BJ (cell line): ENCODE measurements around the gene TUSC7. TPM values are rescaled to one million over a fixed set of nuclear protein-coding genes. Genes with fewer than 3 reads are reported as not detected.

Experiments
- CTCF ChIA-PET: fragments of 350-600 bp; formaldehyde crosslinking; extraction: SDS; loops from one replicate; lab custom pipeline; 2021; ENCODE audit warnings: antibody characterized with exemption, inconsistent platforms; lab: Yijun Ruan, JAX
- POLR2A ChIA-PET: fragments of 300-600 bp; sonication (Branson Sonifier 250); formaldehyde crosslinking; extraction: SDS; loops from one replicate; lab custom pipeline; 2021; ENCODE audit warnings: antibody characterized with exemption; lab: Charles Lee
- DNase-seq: peaks from one replicate; pipeline ENCODE4 v3.0.0-alpha.2; 2011; ENCODE audit warnings: low read depth
- H3K27me3 ChIP-seq: 2 replicates; pipeline ENCODE4 v1.6.0; 2011; ENCODE audit warnings: low read length; ENCODE audit not compliant: control insufficient read depth, insufficient read depth
- H3K36me3 ChIP-seq: 2 replicates; pipeline ENCODE4 v1.5.1; 2011; ENCODE audit warnings: low read length; ENCODE audit not compliant: control insufficient read depth, insufficient read depth
- H3K4me3 ChIP-seq: 2 replicates; pipeline ENCODE4 v1.5.1; 2011; ENCODE audit warnings: low read depth, mild to moderate bottlenecking, control low read depth, low read length
- CTCF ChIP-seq: IDR thresholded peaks from 2 replicates; pipeline ENCODE4 v1.5.1; 2011; ENCODE audit warnings: low read depth, mild to moderate bottlenecking, control low read depth, inconsistent platforms, low read length, moderate library complexity; ENCODE audit not compliant: insufficient read depth
- polyA plus RNA-seq: library from polyadenylated mRNA; depleted of rRNA; stranded (reverse); fragments of >200 nt; gene quantifications from 2 replicates; pipeline ENCODE4 v1.2.3, GENCODE V29; 2011

TUSC7 gene
- polyA plus RNA-seq, 1 experiment: not detected

- ChIA-PET CTCF (no interaction called here), POLR2A (no interaction called here)
- no peaks in the 10 kb centered on the region for H3K27me3 ChIP-seq
- H3K36me3 ChIP-seq: no peaks in the 10 kb centered on the region
- H3K4me3 ChIP-seq: no peak overlapping the region
- TF ChIP-seq CTCF: no peak
- no peak for DNase-seq
Measured at GRCh38 chr3:116734243-116734642, 24.7 kb downstream of the TUSC7 start.

DNA sequence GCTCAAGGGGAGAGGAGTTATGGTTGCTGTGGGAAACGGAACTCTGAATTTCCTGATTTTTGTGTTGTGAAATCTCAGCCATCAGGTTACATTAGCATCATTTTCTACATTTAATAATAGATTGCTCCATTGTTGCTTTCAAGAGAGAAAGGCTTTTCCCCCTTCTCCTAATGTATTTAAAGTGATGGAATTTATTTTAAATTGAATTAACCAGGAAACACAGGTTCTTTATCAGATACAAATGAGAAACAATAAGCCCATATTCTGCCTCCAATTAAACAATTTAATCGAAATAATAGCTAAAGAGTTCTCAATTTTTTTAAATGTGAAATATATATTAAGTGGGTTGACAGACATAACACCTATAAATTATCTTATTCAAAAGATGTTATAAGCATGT, 30.1 kb downstream of the TUSC7 start:
- H3K36me3 ChIP-seq: no peaks in the 10 kb centered on the region
- no peaks in the 10 kb centered on the region for H3K27me3 ChIP-seq
- ChIA-PET POLR2A (no interaction called here), CTCF (no interaction called here)
- H3K4me3 ChIP-seq: no peak overlapping the region
- DNase-seq: no peak
- no peak for TF ChIP-seq CTCF

GRCh38 chr3:116740293-116740692, 30.7 kb downstream of the TUSC7 start:
- ChIA-PET CTCF (no interaction called here), POLR2A (no interaction called here)
- H3K36me3 ChIP-seq: no peaks in the 10 kb centered on the region
- no peak overlapping the region for H3K4me3 ChIP-seq
- DNase-seq: no peak
- no peak for TF ChIP-seq CTCF
- no peaks in the 10 kb centered on the region for H3K27me3 ChIP-seq

- H3K4me3 ChIP-seq: no peak overlapping the region
- no peaks in the 10 kb centered on the region for H3K27me3 ChIP-seq
- CTCF ChIA-PET: no interaction called here
- no peak for DNase-seq
- POLR2A ChIA-PET: no interaction called here
- no peaks in the 10 kb centered on the region for H3K36me3 ChIP-seq
- TF ChIP-seq CTCF: no peak
Measured at GRCh38 chr3:116741467-116741866, 31.9 kb downstream of the TUSC7 start.

GRCh38 chr3:116743062-116743461, 33.5 kb downstream of the TUSC7 start:
- Histone ChIP-seq H3K27me3 (no peaks in the 10 kb centered on the region), H3K4me3 (no peak overlapping the region), H3K36me3 (no peaks in the 10 kb centered on the region)
- no peak for TF ChIP-seq CTCF
- CTCF ChIA-PET: interaction anchor here (0.6 to 0.7 kb wide), 2 partner anchors 21 to 606 kb away, joined by 3 read pairs; no protein-coding TSS in a partner anchor
- DNase-seq: no peak
- POLR2A ChIA-PET: no interaction called here
